ENCODE results near the gene LDLRAP1. TPM values are rescaled to one million over a fixed set of nuclear protein-coding genes. Genes with fewer than 3 reads are reported as not detected.

Gene LDLRAP1
- total RNA-seq, 1 donor from 2014 or later, result 20.7 TPM

DNA sequence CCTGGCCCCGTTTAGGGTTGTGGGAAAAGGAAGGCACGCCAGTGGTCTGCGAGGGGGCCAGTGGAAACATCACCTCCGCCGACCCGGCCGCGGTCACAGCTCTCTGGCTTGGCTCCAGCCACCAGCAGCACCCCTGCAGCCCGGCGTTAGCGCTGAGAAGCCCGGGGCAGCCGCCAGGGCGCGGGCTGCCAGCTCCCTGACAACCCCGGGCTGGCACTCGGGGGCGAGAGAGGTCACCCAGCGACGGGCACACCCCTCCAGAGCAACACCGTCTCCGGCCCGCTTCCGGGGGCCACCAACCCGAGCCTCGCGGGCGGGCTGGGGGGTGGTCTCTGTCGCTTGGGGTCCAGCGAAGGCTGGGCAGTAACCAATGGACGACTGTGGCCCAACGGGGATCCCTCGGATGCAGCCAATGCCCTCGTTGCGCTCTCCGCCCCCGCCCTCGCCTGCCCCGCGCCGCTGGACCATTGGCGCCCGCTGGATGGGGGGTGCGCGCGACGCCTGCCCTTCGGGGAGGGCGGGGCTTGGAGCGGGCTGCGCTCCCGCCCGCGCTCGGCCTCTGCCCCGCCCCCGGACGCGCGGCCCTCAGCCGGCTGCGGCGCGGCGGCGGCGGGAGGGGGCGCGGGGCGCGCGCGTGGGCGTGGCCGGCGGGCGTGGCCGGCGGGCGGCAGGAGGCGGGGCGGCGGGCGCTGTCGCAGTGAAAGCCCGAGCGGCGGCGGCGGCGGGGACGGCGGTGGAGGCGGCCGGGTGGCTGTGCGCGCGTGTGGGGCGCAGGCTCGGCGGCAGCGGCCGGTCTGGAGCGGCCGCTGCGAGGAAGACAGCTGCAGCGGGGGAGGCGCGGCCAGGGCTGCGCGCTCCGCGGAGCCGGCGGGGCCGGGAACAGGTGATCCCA, 72.9 kb downstream of the LDLRAP1 start, which contains the start of gene MAN1C1:
Gene MAN1C1, plus strand, starts transcription at position 697 of the 892 bp plus-strand sequence. CDS start 1,007 bp downstream, outside the sequence.
- H3K4me1 Mint-ChIP-seq (ENCODE audit: unreplicated experiment), result peaks cover 19% of the 10 kb centered on the region
- no peaks in the 10 kb centered on the region for H3K36me3 Mint-ChIP-seq
- H3K27ac Mint-ChIP-seq, result peak within 1 kb of the TSS; percentile 66
- peak within 1 kb of the TSS; percentile 80 for H3K4me3 Mint-ChIP-seq
- TF ChIP-seq, protein P1, sequence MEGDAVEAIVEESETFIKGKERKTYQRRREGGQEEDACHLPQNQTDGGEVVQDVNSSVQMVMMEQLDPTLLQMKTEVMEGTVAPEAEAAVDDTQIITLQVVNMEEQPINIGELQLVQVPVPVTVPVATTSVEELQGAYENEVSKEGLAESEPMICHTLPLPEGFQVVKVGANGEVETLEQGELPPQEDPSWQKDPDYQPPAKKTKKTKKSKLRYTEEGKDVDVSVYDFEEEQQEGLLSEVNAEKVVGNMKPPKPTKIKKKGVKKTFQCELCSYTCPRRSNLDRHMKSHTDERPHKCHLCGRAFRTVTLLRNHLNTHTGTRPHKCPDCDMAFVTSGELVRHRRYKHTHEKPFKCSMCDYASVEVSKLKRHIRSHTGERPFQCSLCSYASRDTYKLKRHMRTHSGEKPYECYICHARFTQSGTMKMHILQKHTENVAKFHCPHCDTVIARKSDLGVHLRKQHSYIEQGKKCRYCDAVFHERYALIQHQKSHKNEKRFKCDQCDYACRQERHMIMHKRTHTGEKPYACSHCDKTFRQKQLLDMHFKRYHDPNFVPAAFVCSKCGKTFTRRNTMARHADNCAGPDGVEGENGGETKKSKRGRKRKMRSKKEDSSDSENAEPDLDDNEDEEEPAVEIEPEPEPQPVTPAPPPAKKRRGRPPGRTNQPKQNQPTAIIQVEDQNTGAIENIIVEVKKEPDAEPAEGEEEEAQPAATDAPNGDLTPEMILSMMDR (conservative IDR thresholded peaks at IDR 0.05), result peak; percentile 74
- H3K27me3 Mint-ChIP-seq, result peaks cover 71% of the 10 kb centered on the region
- no peaks in the 10 kb centered on the region for H3K9me3 Mint-ChIP-seq
- peak; percentile 93 for DNase-seq (ENCODE audit: extremely low spot score, unreplicated experiment)

DNA sequence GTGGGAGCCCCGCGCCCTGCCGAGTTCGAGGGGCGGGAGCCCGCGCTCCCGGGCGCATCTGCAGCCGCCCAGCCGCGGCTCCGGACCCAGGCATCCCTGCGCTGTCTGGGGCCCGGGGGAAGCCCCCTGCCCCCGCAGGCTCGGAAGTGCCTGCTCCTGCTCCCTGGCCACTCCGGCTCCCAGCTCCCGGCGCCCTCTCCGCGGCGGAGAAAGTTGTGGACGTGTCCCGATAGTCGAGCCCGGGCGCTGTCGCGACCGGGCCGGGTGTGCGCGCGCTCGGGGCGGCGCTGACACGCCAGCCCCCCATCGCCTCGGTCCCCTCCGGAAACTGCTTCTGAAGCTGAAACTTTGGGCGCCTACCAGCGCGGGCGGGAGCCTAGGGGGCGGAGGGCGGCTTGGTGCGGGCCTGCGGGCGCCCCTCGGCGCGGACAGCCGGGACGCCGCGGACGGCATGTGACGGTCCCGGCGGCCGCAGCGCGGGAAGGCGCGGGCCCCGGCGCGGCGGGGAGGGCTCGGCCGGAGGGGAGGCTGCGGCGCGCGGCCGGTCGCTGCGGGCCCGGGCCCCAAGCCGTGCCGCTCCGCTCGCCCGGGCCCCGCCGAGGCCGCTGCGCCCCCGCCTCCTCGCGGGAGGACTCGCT, 73.7 kb downstream of the LDLRAP1 start:
- no peaks in the 10 kb centered on the region for H3K9me3 Mint-ChIP-seq
- peaks cover 66% of the 10 kb centered on the region for H3K27me3 Mint-ChIP-seq
- no peak for DNase-seq (ENCODE audit: extremely low spot score, unreplicated experiment)
- H3K4me1 Mint-ChIP-seq (ENCODE audit: unreplicated experiment), result peaks cover 19% of the 10 kb centered on the region
- no peaks in the 10 kb centered on the region for H3K36me3 Mint-ChIP-seq
- no peak overlapping the region for H3K27ac Mint-ChIP-seq
- no peak overlapping the region for H3K4me3 Mint-ChIP-seq
- TF ChIP-seq, protein P1 (conservative IDR thresholded peaks at IDR 0.05), result no peak

DNA sequence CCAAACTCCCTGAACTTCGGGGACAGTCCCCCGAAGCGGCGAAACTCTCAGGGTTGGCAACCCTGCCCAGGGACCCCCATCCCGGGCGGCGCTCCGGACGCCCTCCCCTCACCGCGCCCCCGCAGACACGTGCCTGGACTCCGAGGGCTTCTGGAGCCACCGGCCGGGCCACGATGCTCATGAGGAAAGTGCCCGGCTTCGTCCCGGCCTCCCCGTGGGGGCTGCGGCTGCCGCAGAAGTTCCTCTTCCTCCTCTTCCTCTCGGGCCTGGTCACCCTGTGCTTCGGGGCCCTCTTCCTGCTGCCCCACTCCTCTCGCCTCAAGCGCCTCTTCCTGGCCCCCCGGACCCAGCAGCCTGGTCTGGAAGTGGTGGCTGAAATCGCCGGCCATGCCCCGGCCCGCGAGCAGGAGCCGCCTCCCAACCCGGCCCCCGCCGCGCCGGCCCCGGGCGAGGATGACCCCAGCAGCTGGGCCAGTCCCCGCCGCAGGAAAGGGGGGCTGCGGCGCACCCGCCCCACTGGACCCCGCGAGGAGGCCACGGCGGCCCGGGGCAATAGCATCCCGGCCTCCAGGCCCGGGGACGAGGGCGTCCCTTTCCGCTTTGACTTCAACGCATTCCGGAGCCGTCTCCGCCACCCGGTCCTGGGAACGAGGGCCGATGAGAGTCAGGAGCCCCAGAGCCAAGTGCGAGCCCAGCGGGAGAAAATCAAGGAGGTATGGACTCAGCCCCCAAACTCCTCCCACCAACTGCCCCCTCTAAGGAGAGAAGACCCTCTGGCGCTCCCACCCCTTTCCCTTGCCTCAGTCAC, 74.4 kb downstream of the LDLRAP1 start:
- Mint-ChIP-seq H3K4me1 (ENCODE audit: unreplicated experiment) (peaks cover 19% of the 10 kb centered on the region), H3K27me3 (peaks cover 65% of the 10 kb centered on the region), H3K36me3 (no peaks in the 10 kb centered on the region), H3K4me3 (peak overlapping the region; percentile 88), H3K27ac (peak overlapping the region; percentile 52), H3K9me3 (no peaks in the 10 kb centered on the region)
- TF ChIP-seq, protein P1 (conservative IDR thresholded peaks at IDR 0.05), result no peak
- no peak for DNase-seq (ENCODE audit: extremely low spot score, unreplicated experiment)

DNA sequence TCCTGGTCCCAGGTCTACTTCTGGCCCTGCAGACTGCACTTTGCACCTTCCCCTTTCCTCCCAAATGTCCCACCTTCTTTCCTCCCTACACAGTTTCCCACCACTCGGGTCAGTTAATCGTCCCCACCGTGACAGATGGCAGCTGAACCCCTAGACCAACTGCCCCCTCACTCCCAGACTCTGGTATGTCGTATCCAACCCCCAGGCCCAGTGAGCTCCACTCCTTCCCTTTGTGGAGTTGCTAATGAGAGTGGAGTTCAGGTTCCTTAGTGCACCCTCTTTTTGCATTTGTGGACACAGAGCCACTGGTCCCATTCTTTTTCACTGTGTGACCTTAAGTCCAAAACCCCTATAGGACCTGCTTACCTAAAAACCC, 75.0 kb downstream of the LDLRAP1 start:
- Mint-ChIP-seq H3K9me3 (no peaks in the 10 kb centered on the region), H3K27me3 (peaks cover 64% of the 10 kb centered on the region)

More for the DNA sequence above, 75.0 kb downstream of the LDLRAP1 start:
- peak overlapping the region; percentile 52 for H3K27ac Mint-ChIP-seq
- H3K4me3 Mint-ChIP-seq, result peak overlapping the region; percentile 88
- DNase-seq (ENCODE audit: extremely low spot score, unreplicated experiment), result no peak
- no peaks in the 10 kb centered on the region for H3K36me3 Mint-ChIP-seq
- TF ChIP-seq, protein P1 (conservative IDR thresholded peaks at IDR 0.05), result no peak
- H3K4me1 Mint-ChIP-seq (ENCODE audit: unreplicated experiment), result peaks cover 19% of the 10 kb centered on the region

Other genes with a start within 250 kb of the LDLRAP1 start
- 80.3 and 81.6 TPM in 2 replicates for gene TMEM50A, start 205.3 kb upstream of the LDLRAP1 start, total RNA-seq (ENCODE audit: low replicate concordance)
- gene RHCE, start 122.8 kb upstream of the LDLRAP1 start, total RNA-seq (ENCODE audit: low replicate concordance), result 0.39 and 0.88 TPM in 2 replicates
- gene MACO1, start 112.7 kb upstream of the LDLRAP1 start, total RNA-seq (ENCODE audit: low replicate concordance), result 20.8 and 22.0 TPM in 2 replicates
- gene MAN1C1, start 73.2 kb downstream of the LDLRAP1 start, total RNA-seq (ENCODE audit: low replicate concordance), result 6.4 and 9.1 TPM in 2 replicates

All from type B pancreatic cell (in vitro differentiated cells).